ENCODE measurements around the gene ADGRV1. TPM values are rescaled to one million over a fixed set of nuclear protein-coding genes. Genes with fewer than 3 reads are reported as not detected.

Gene ADGRV1
- total RNA-seq, 4 donors from 2014 or later = 2.5 to 7.5 (median 4.5) TPM

DNA sequence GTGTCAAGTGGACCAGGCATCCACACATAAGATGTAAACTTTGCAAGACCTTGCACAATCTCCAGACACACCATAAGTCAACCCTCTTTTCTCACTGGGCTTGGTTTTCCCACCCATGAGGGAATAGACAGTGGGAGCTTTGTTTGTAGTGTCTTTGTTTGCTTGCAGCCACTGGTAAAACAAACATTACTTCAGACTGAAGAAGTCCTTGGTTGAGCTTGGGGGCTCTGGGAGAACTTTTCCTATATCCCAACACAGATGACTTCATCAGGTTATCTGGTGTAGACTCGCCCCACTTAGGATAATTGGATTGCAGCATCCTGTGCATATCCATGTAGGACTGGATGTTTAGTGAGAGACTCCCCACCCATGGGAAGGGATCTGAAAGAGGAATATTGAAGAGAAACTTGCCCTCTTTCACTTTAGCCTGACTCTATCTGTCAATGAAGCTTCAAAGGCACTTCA lies 11.5 kb upstream of the ADGRV1 start:
- no peaks in the 10 kb centered on the region for H3K9me3 ChIP-seq
- 67% methylated on average over 1 of the region's 1 CpG for WGBS
- DNase-seq (ENCODE audit: low spot score in 2 of 2) = no peak
- no peaks in the 10 kb centered on the region for H3K36me3 ChIP-seq
- no peak overlapping the region for H3K4me3 ChIP-seq
- peaks cover 11% of the 10 kb centered on the region for H3K27me3 ChIP-seq
- no peaks in the 10 kb centered on the region for H3K4me1 ChIP-seq
- TF ChIP-seq, protein P1, sequence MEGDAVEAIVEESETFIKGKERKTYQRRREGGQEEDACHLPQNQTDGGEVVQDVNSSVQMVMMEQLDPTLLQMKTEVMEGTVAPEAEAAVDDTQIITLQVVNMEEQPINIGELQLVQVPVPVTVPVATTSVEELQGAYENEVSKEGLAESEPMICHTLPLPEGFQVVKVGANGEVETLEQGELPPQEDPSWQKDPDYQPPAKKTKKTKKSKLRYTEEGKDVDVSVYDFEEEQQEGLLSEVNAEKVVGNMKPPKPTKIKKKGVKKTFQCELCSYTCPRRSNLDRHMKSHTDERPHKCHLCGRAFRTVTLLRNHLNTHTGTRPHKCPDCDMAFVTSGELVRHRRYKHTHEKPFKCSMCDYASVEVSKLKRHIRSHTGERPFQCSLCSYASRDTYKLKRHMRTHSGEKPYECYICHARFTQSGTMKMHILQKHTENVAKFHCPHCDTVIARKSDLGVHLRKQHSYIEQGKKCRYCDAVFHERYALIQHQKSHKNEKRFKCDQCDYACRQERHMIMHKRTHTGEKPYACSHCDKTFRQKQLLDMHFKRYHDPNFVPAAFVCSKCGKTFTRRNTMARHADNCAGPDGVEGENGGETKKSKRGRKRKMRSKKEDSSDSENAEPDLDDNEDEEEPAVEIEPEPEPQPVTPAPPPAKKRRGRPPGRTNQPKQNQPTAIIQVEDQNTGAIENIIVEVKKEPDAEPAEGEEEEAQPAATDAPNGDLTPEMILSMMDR (IDR thresholded peaks at IDR 0.05) = no peak
- TF ChIP-seq POLR2A (IDR thresholded peaks at IDR 0.05) (no peak), EP300 (IDR thresholded peaks at IDR 0.05) (no peak), POLR2AphosphoS5 (IDR thresholded peaks at IDR 0.05) (no peak)
- H3K27ac ChIP-seq = no peak overlapping the region

DNA sequence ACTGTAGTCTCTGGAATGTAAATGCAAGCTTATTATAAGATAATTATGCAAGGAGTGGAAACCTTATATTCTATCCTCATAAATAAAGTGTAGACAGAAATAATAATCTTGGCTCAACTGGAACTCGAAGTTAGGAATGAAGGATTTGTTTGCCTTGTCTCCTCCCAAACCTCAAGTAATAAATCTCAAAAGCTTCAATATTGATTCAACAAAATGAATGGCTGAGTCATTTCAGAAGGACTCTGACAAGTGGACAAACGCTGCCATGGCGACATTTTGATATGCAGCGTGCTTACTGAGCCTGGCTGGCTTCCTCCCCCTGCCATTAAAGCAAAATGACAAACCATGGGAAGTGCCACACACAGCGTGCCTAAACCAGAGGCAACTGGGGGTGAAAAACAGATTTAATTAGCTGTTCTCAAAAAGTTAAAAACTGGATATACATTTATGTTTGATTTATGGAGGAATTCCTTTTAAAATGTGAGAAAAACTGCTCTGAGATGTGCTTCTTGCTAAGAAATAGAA lies 10.5 kb upstream of the ADGRV1 start:
- TF ChIP-seq, protein P1 (IDR thresholded peaks at IDR 0.05) = no peak
- TF ChIP-seq POLR2AphosphoS5 (IDR thresholded peaks at IDR 0.05) (no peak), EP300 (IDR thresholded peaks at IDR 0.05) (no peak), POLR2A (IDR thresholded peaks at IDR 0.05) (no peak)
- H3K4me3 ChIP-seq = no peak overlapping the region
- no peak overlapping the region for H3K27ac ChIP-seq
- WGBS = 38% methylated on average over 5 of the region's 5 CpGs
- DNase-seq (ENCODE audit: low spot score in 2 of 2) = no peak
- no peaks in the 10 kb centered on the region for H3K9me3 ChIP-seq
- no peaks in the 10 kb centered on the region for H3K36me3 ChIP-seq
- peaks cover 11% of the 10 kb centered on the region for H3K27me3 ChIP-seq
- no peaks in the 10 kb centered on the region for H3K4me1 ChIP-seq

DNA sequence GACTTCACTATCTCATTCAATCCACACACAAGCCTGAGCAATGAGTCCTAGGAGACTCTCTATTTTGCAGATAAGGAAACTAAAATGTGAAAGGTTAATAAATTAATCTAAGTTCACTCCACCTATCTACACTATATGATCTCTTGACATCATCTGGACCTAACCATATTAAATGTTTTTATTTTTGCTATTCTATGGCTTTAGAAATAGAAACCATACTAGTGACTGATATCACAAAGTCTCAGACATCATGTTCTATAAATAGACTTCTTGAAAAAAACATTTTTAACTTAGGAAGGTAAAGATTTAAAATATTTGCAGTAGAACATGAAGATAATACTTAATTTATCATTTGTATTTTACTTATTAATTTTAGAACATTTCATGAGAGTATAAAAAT lies 9.4 kb upstream of the ADGRV1 start:
- Histone ChIP-seq H3K36me3 (no peaks in the 10 kb centered on the region), H3K27me3 (peaks cover 11% of the 10 kb centered on the region), H3K4me1 (no peaks in the 10 kb centered on the region), H3K9me3 (no peaks in the 10 kb centered on the region), H3K4me3 (no peak overlapping the region), H3K27ac (no peak overlapping the region)
- DNase-seq (ENCODE audit: low spot score in 2 of 2) = no peak
- no peak for TF ChIP-seq POLR2AphosphoS5 (IDR thresholded peaks at IDR 0.05)
- TF ChIP-seq, protein P1 (IDR thresholded peaks at IDR 0.05) = no peak
- TF ChIP-seq POLR2A (IDR thresholded peaks at IDR 0.05) = no peak
- no peak for TF ChIP-seq EP300 (IDR thresholded peaks at IDR 0.05)

DNA sequence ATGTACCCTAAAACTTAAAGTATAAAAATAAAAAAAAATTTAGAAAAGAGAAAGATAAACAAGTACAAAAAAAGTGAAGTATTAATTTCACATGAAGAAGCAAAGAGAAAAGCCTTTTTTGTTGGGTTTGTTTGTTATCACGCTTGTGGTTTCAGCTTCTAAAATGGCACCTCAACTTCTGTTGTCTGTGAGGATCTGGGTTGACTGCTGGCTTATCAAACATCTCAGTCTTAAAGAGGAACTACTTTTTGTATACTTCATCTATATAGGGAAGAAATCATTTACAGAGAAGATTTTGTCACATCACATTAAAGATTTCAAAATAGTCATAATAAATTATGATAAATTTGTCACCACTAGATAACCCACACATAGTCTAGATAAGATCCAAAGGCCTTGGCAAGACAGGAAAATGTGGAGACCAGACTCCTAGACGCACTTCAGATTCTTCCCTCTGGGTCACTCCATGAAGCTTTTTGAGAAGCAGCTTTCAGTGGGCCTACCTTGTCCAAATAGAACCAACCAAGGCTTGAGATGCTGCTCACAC lies 8.8 kb upstream of the ADGRV1 start:
- Histone ChIP-seq H3K9me3 (no peaks in the 10 kb centered on the region), H3K36me3 (no peaks in the 10 kb centered on the region), H3K4me1 (no peaks in the 10 kb centered on the region), H3K27ac (no peak overlapping the region), H3K4me3 (no peak overlapping the region), H3K27me3 (peaks cover 11% of the 10 kb centered on the region)
- no peak for DNase-seq (ENCODE audit: low spot score in 2 of 2)
- TF ChIP-seq EP300 (IDR thresholded peaks at IDR 0.05) (no peak), POLR2AphosphoS5 (IDR thresholded peaks at IDR 0.05) (no peak), POLR2A (IDR thresholded peaks at IDR 0.05) (no peak)
- TF ChIP-seq, protein P1 (IDR thresholded peaks at IDR 0.05) = no peak
- 89% methylated on average over 2 of the region's 2 CpGs for WGBS

DNA sequence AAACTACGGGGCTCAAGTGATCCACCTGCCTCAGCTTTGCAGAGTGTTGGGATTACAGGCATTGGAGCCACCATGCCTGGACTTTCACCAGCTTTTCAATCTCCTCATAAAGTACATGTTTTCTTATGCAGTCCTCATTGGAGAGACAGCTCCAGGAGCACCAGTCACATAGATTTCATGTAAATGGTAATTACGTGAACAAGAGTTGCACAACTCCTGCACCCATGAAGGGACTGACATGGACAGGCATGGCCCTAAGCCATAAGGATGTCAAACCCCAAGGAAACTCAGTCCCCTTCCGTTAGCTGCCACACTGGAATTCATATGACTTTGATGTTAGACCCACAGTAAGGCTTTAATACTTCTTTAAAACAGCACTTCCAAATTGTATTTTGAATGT lies 7.6 kb upstream of the ADGRV1 start:
- DNase-seq (ENCODE audit: low spot score in 2 of 2) = no peak
- Histone ChIP-seq H3K27ac (no peak overlapping the region), H3K4me3 (no peak overlapping the region), H3K27me3 (peaks cover 9% of the 10 kb centered on the region), H3K4me1 (no peaks in the 10 kb centered on the region), H3K36me3 (no peaks in the 10 kb centered on the region), H3K9me3 (no peaks in the 10 kb centered on the region)
- TF ChIP-seq POLR2A (IDR thresholded peaks at IDR 0.05) = no peak
- WGBS = 79% methylated on average over 3 of the region's 3 CpGs

DNA sequence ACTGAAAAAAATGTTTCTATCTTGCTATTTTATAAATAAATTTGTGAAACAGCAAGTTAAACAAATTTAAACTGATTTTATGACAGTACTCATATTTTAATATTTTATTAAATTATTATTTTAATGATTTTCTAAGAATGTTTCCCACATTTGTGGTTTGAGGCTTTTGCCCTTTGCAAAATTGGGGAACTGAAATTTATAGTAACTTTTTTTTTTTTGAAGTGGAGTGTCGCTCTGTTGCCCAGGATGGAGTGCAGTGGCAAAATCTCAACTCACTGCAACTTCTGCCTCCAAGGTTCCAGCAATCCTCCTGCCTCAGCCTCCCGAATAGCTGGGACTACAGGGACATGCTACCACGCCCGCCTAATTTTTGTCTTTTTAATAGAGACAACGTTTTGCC lies 7.2 kb upstream of the ADGRV1 start:
- Histone ChIP-seq H3K4me1 (no peaks in the 10 kb centered on the region), H3K27me3 (peaks cover 13% of the 10 kb centered on the region), H3K36me3 (no peaks in the 10 kb centered on the region), H3K4me3 (no peak overlapping the region), H3K27ac (no peak overlapping the region), H3K9me3 (no peaks in the 10 kb centered on the region)
- no peak for DNase-seq (ENCODE audit: low spot score in 2 of 2)
- TF ChIP-seq POLR2AphosphoS5 (IDR thresholded peaks at IDR 0.05) (no peak), POLR2A (IDR thresholded peaks at IDR 0.05) (no peak), EP300 (IDR thresholded peaks at IDR 0.05) (no peak)
- TF ChIP-seq, protein P1 (IDR thresholded peaks at IDR 0.05) = no peak
- WGBS = 78% methylated on average over 5 of the region's 5 CpGs
